GM11168 (cell line): ENCODE results near the gene MYCN.
"Not testable (repeated sequence)": the region's sequence is repeated elsewhere in the genome, so short reads cannot be mapped to it uniquely, and the experiment has no call there.

Experiments
- in situ Hi-C: fragments of 300-500 bp; cut with MboI; formaldehyde crosslinking; loops from one replicate; pipeline ENCODE4 v1.12.0; 2022; ENCODE audit warnings: low sequenced_read_pairs; ENCODE audit not compliant: unreplicated experiment

Gene MYCN

GRCh38 chr2:15939854-15940660 lies at the start of gene MYCN:
TSS of gene MYCN (plus strand) at chr2:15940550. CDS start at chr2:15942065, 1,515 bp downstream.
- in situ Hi-C loops, result loop anchor here (10.0 to 25.0 kb wide), 3 partner anchors 272 to 915 kb away; no protein-coding TSS in a partner anchor

DNA sequence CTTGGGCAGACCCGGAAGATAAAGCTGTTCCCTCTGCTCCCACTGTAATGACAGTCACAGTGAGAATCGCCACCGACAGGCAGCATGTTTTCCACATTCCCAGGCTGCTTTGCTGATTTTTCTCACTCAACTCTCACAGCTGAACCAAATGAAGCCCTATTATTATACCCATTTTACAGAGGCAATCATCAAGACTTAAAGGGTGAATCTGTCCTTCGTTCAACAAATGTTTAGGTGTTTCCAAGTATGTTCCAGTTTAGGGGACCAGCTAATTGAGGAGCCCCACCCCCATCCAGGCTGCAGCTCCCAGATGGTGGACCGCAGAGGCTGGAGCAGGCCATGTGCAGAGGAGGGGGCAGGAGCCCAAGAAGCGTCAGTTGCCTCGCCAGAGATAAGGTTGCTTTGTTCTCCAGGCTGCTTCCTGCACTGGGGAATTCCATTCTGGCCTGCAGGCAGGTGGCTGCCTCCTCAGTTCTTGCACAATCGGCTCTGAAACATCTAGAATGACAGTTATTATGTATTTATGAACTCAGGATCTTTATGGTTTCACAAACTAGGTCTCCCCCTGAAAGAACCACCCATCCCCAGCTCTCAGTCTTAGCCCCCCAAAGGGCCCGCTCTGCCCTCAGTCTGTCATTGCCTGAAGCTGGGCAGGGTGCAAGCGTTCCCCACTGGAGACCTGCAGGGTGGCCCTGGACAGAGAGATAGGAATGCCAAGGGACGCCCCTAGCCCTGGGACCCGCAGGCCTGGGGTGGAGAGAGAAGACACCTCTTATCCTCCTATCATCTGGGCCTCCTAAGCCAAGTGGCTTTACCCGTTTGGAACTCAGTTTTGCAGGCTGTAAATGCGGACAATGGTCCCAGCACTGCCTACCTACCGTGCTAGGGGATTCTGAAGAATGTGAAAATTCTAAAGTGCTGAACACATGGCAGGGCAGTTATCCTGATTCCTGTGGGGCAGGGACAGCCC lies 49.1 kb upstream of the MYCN start:
- in situ Hi-C loops, result no loop called here

GRCh38 chr2:15892151-15892880 lies 48.0 kb upstream of the MYCN start:
- in situ Hi-C loops, result no loop called here

DNA sequence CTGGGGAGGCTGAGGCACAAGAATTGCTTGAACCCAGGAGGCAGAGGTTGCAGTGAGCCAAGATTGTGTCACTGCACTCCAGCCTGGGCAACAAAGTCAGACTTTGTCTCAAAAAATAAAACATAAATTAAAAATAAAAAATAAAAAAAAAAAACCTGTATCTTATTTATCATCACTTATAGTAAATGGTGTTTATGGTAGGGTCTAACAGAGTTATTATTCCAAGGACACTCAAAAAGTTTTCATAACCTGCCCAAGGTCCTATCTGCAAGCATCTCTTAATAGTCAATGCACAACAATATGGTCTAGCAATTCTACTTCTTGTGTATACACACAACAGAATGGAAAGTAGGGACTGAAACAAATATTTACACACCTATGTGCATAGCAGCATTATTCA lies 47.3 kb upstream of the MYCN start:
- in situ Hi-C loops, result no loop called here

DNA sequence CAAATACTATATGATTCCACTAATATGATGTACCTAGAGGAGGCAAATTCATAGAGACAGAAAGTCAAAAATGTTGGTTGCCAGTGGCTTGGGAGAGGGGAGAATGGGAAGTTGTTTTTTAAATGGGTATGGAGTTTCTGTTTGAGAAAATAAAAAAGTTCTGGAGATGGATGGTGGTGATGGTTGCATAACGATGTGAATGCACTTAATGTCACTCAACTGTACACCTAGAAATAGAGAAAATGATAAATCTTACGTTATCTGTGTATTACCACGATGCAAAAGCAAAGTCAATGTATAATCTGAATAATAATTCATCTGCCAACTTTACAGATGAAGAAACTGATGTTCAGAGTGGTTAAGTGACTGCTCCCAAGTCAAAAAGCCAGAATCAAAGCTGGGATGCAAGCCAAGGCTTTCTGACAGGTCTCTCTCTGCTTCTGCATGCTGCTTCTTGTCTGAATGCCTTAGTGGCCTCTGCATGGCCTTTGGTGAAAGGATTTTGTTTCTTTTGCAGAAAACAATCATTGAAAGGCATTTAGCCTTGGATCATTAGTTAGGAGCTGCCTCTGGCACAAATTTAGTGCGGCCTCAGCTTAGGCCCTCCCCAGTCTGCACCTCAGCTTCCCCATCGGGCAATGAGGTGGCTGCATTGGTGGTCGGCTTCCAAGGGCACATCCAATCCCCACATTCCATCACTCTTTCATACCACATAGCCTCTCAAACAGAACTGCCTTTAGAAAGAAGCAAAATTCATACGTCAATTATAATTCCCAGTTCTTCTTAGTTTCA lies 46.5 kb upstream of the MYCN start:
- in situ Hi-C loops, result no loop called here

DNA sequence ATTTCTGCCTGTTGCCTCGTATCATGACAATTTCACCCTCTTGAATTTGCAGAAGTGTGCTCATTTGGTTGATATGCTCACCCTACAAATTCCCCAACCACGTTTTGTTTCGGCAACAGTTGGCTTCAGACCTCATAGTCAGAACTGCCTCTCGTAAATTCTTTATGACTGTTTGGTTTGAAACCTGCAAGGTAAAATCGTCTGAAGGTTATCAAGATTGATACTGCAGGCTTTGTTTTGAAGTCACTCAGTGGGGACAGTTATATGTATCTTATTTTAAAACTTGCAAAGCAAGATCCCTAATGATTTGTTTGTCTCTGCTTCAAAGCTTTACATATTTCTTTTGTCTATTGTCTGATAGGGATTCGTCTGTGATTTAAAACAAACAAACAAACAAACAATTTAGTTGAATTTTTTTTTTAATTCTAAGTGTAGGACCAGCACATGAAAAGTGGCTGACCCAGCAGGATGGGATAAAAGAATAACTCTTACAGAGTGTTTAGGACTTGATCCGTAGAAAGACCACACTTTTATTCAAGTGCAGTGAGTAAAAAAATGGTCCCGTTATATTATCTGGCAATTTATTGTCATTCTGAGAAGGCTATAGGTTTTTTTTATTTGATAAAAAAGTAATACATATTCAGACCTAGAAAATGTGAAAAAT lies 45.7 kb upstream of the MYCN start:
- in situ Hi-C loops, result no loop called here

GRCh38 chr2:15895615-15896469 lies 44.5 kb upstream of the MYCN start:
- in situ Hi-C loops, result no loop called here

- in situ Hi-C loops, result no loop called here
Measured at GRCh38 chr2:15896859-15897258, 43.5 kb upstream of the MYCN start.

- in situ Hi-C loops, result no loop called here
Measured at GRCh38 chr2:15897431-15898098, 42.8 kb upstream of the MYCN start.

DNA sequence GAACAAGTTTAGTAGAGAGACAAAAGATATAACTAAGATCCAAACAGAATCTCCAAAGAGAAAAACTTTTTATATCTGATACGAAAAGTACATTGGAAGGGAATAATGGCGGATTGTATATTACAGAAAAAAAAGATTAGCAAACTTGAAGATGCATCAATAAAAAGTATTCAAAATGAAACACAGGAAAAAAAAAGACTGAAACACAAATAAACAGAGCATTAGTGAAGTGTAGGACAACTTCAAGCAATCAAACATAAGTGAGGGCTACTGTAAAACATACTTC lies 41.1 kb upstream of the MYCN start:
- in situ Hi-C loops, result no loop called here

DNA sequence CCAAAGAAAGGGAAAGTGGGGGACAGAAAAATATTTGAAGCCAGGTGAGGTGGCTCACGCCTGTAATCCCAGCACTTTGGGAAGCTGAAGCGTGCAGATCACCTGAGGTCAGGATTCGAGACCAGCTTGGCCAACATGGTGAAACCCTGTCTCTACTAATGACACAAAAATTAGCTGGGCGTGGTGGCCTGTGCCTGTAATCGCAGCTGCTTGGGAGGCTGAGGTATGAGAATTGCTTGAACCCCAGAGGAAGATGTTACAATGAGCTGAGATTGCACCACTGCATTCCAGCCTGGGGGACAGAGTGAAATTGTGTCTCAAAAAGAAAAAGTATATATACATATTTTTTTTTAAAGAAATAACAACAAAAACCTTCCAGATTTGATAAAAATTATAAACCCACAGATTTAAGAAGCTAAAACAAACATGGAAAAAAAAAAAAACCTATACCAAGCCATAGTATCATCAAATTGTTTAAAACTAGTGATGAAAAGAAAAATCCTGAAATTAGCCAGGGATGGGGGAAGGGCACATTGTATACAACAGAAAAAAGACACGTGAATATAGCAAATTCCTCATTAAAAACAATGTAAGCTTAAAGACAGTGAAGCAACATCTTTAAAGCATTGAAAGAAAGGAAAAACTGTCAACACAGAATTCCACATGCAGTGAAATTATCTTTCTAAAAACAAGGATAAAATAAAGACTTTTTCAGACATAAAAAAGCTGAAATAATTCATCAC lies 40.4 kb upstream of the MYCN start:
- in situ Hi-C loops, result no loop called here

- in situ Hi-C loops, result no loop called here
Measured at GRCh38 chr2:15901095-15901807, 39.1 kb upstream of the MYCN start.

DNA sequence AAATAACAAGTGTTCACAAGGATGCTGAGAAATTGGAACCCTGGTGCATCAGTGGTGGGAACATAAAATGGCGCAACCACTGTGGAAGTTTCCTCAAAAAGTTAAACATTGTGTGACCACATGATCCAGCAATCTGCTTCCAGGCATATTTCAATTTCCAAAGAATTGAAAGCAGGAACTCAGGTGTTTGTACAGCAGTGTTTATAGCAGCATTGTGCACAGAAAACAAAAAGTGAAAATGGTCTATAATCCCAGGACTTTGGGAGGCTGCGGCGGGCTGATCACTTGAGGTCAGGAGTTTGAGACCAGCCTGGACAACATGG lies 38.6 kb upstream of the MYCN start:
- in situ Hi-C loops, result no loop called here

DNA sequence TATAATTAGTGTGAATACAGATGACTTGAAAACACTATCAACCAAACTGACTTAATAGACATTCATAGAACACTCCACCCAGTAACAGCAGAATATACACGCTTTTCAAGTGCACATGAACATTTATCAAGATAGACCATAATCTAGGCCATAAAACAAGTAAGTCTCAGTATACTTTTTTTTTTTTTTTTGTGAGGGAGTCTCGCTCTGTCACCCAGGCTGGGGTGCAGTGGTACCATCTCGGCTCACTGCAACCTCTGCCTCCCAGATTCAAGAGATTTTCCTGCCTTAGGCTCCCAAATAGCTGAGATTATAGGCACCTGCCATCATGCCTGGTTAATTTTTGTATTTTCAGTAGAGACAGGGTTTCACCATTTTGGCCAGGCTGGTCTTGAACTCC lies 36.4 kb upstream of the MYCN start:
- in situ Hi-C loops, result not testable (repeated sequence)

DNA sequence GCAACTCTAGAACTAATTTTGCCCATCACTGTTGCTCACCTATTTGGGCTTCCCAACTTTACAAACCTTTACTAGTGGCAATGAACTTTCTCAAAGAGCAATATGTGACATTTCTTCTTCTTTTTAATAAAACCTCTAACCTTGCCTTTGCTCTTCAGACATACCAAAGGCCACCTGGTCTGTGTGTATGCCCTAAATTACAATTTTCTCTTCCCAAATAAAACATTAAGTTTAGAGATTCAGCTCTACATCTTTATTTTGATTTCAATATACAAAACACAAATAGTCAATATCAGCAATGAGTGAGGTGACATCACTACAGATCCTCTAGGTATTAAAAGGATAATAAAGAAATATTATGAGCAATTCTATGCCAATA lies 35.1 kb upstream of the MYCN start:
- in situ Hi-C loops, result no loop called here

- in situ Hi-C loops, result no loop called here
Measured at GRCh38 chr2:15905986-15906491, 34.3 kb upstream of the MYCN start.

DNA sequence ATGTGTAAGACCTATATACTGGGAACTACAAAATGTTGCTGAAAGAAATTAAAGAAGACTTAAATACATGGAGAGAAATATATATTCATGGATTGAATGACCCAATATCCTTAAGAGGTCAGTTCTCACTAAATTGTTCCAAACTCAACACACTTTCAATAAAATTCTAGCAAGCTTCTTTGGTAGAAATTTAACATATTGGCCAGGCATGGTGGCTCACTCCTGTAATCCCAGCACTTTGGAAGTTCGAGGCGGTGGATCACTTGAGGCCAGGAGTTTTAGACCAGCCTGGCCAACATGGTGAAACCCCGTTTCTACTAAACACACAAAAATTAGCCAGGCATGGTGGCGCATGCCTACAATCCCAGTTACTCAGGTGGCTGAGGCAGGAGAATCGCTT lies 33.6 kb upstream of the MYCN start:
- in situ Hi-C loops, result no loop called here
